NCI-H2227 treated with DMSO at 0.1 percent for 48 hours (cell line): ENCODE results near the gene LHFPL4.

Experiments used
- DNase-seq: peaks from one replicate; lab custom pipeline; 2025; lab: John Stamatoyannopoulos, UW

LHFPL4 gene

DNA sequence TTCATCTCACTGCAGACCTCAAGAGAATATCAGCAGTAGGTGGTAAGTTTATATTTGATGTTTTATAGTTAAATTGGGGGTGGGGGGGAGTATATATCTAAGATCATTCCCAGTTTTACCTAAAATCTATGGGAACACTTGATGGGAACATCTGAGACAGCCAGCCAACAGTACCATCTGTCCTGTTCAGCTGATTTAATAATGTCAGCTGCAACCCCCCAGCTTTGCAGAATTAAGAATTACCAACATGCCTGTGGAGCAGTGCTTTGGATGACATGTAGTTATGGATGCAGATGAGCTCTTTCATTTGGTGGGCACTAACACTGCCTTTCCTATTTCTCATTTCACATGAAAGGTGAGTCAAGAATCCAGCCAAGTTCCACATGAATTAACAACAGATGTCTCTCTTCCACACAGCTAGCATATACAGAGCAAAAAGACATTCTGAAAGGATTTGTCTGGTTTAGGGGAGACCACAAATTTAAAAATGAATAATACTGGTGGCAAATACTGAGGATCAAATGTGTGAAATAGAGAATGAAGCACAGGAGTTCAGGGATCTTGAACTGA, 80.0 kb downstream of the LHFPL4 start:
- no peak for DNase-seq

GRCh38 chr3:9469986-9470385, 83.6 kb downstream of the LHFPL4 start:
- DNase-seq, result no peak

DNA sequence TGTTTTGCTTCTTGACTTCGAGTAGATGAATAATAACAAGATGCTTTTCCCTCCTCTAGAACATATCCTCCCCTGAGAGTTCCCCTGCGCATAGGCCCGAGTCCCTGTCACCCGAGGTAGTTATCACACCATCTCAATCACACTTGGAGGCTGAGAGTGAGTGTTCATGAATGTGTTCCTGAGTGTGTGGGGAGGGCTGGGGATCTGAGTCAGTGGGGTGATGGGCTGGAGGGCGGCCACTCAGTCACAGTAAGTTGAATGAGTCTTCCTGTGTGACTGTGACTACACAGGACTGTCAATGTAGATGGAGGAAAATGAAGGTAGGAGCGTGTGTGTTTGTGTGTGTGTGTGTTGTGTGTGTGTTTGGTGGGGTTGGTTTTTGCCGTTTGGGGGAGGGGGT, 85.2 kb downstream of the LHFPL4 start:
- DNase-seq, result no peak

DNA sequence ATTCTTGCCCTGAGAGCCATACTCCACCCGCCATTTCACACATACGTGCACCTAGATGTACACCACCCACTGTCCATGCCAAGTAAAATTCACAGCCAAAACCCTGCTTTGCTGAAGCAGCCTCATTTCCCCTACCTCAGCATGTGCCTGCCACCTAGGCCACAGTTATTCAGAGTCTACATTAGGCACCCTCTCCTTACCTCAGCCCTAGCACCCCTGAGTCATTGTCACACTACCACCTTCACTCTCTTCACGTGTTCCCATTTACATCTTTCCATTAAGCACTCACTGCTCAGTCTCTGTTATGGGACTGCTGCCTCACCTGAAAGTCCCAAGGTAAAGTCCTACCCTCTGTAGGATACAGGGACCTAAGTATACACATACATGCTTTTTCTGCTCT, 86.2 kb downstream of the LHFPL4 start:
- no peak for DNase-seq

DNA sequence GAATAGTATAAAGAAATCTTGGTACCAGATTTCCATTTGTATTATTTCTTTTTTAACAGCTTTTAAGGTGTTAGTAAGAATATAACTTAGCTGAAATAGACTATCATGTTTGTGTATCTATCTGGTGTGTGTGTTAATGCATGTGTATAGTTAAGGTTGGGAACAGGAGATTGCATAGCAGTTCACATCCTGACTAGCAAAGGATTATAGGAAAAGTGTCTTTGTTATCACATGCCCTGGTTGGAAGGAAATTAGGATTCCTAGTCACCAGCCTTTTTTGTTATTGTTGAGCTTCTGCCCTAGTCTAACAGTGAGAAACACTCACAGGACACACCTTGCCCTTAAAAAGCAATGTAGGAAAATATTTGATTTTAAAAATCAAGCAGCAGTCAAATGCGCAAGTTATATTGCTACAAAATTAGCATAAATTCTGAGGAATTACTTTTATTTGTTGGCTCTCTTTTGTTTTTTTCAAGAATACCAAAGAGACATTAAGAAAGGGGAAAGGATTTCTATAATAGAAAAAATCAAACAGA, 98.0 kb downstream of the LHFPL4 start:
- DNase-seq, result no peak

- no peak for DNase-seq
Measured at GRCh38 chr3:9452417-9452816, 101.2 kb downstream of the LHFPL4 start.

- no peak for DNase-seq
Measured at GRCh38 chr3:9450991-9451390, 102.6 kb downstream of the LHFPL4 start.

GRCh38 chr3:9450126-9450525, 103.5 kb downstream of the LHFPL4 start:
- no peak for DNase-seq

DNA sequence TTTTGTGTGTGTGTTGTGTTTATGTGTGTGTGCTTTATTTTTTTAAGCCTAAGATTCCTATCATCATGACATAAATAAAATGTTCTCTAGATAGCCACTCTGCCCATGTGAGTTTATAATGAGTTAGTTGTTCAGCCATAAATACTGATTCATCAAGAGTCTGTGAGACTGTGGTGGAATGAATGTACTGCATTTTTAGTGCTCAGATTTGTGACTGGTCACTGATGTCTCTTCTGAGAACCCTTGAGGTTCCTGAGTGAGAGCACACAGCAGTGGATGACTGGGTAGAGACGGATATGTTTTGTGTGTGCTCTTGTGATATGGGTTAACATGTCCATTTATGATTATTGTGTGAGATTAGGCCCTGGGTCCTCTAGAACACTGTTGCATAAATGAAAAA, 105.0 kb downstream of the LHFPL4 start:
- no peak for DNase-seq
